Lung (tissue), 12 donors: ENCODE measurements around the gene SUPT4H1. TPM values are rescaled to one million over a fixed set of nuclear protein-coding genes. Genes with fewer than 3 reads are reported as not detected.

Experiments
- ATAC-seq: fragments of 200-7000 bp; cut with Tn5 transposase; one replicate; pipeline ENCODE4 v1.9.1; 2020; ENCODE audit warnings: moderate number of reproducible peaks; ENCODE audit not compliant: insufficient read depth, low FRiP score
- DNase-seq, 3 donors: peaks; one replicate each; pipeline ENCODE4 v3.0.0-alpha.2; 2013 to 2017
- H3K27ac ChIP-seq, 2 donors: one replicate each; pipeline ENCODE4 v1.5.1; 2013; ENCODE audit warnings: mild to moderate bottlenecking in 2 of 2, moderate library complexity in 2 of 2, control low read depth in 1 of 2, inconsistent platforms in 1 of 2, low read depth in 1 of 2, low read length in 1 of 2
- H3K27me3 ChIP-seq, 3 donors: one replicate each; pipeline ENCODE4 v1.5.1; 2013; ENCODE audit warnings: low read length in 2 of 3; ENCODE audit not compliant: control insufficient read depth in 3 of 3, insufficient read depth in 3 of 3
- H3K36me3 ChIP-seq, 4 donors: one replicate each; pipeline ENCODE4 v1.5.1; 2013; ENCODE audit warnings: low read length in 4 of 4, mild to moderate bottlenecking in 1 of 4, moderate library complexity in 1 of 4; ENCODE audit not compliant: control insufficient read depth in 4 of 4, insufficient read depth in 4 of 4
- H3K4me1 ChIP-seq, 5 donors: one replicate each; pipeline ENCODE4 v1.5.1; 2013; ENCODE audit warnings: low read length in 5 of 5, mild to moderate bottlenecking in 2 of 5, moderate library complexity in 1 of 5; ENCODE audit not compliant: control insufficient read depth in 5 of 5, insufficient read depth in 5 of 5
- H3K4me3 ChIP-seq: one replicate; pipeline ENCODE4 v1.5.1; 2013; ENCODE audit warnings: mild to moderate bottlenecking, control low read depth, moderate library complexity
- H3K9ac ChIP-seq, 2 donors: one replicate each; pipeline ENCODE4 v1.5.1; 2013; ENCODE audit warnings: low read length in 2 of 2, control low read depth in 1 of 2; ENCODE audit not compliant: insufficient read depth in 1 of 2
- H3K9me3 ChIP-seq, 4 donors: one replicate each; pipeline ENCODE4 v1.5.1; 2013; ENCODE audit warnings: low read length in 3 of 4, mild to moderate bottlenecking in 1 of 4, moderate library complexity in 1 of 4; ENCODE audit not compliant: control insufficient read depth in 4 of 4, insufficient read depth in 3 of 4
- CTCF ChIP-seq: IDR thresholded peaks from 2 replicates; pipeline ENCODE4 v1.5.1; 2012; ENCODE audit warnings: mild to moderate bottlenecking; ENCODE audit errors: control extremely low read depth, extremely low read depth
- WGBS, 2 donors: extraction: QIAGEN DNeasy Blood & Tissue Kit; methylation state at CpG; one replicate each; pipeline ENCODE4 v1.1.7; 2013; 5-methylcytosine and 5-hydroxymethylcytosine counted together
- polyA plus RNA-seq, 2 donors: library from polyadenylated mRNA; stranded (reverse); fragments of 200-250 nt; gene quantifications; one replicate each; pipeline ENCODE4 v1.2.1, GENCODE V29; 2013
- total RNA-seq, 2 donors: library from RNA; depleted of rRNA in 1 of 2; stranded (reverse); fragments of >200 nt in 1 of 2; gene quantifications; one replicate each; pipeline ENCODE4 v1.2.1, GENCODE V29; 2014 to 2021
- donor health status: control.
- donor health status: control.
- donor health status: Bipolar disorder and iron deficiency.
- donor health status: healthy.
- donor health status: DM: yes; HTN: yes; CAD: no.

Gene SUPT4H1
- total and polyA plus RNA-seq, 4 donors = 54.6 to 97.5 (median 67.4) TPM

- Histone ChIP-seq H3K4me3 (no peak overlapping the region), H3K9me3 (no peaks in the 10 kb centered on the region), H3K27ac (no peak overlapping the region), H3K9ac (no peak overlapping the region), H3K36me3 (no peaks in the 10 kb centered on the region), H3K4me1 (peaks cover 0 to 72% (median 35%) of the 10 kb centered on the region in 5 donors), H3K27me3 (no peaks in the 10 kb centered on the region)
- WGBS, 2 donors = 76 to 77% methylated on average over 4 of the region's 4 CpGs
- TF ChIP-seq CTCF = no peak
- DNase-seq (no peak), ATAC-seq (no peak)
Observed at GRCh38 chr17:58385359-58385899, 33.4 kb upstream of the SUPT4H1 start.

DNA sequence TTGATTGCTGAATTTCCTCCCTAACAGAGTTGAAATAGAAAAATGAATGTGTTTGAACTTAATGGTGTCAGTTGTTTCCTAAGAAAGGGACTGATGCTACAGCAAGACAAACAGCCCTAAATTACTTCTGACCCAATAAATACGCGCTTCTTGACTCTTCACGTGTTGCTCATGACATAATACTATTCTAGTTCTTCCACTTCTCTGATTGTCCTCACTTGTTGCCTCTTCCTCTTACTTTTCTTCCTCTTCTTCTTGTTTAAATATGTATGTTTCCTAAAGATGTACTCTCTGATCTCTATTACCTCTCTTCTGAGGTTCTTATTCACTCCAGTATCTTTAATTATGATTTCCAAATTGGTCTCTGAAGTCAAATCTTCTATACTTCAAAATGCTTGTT is 32.9 kb upstream of the SUPT4H1 start:
- WGBS, 2 donors = 47 to 56% methylated on average over 3 of the region's 3 CpGs
- ATAC-seq = no peak

DNA sequence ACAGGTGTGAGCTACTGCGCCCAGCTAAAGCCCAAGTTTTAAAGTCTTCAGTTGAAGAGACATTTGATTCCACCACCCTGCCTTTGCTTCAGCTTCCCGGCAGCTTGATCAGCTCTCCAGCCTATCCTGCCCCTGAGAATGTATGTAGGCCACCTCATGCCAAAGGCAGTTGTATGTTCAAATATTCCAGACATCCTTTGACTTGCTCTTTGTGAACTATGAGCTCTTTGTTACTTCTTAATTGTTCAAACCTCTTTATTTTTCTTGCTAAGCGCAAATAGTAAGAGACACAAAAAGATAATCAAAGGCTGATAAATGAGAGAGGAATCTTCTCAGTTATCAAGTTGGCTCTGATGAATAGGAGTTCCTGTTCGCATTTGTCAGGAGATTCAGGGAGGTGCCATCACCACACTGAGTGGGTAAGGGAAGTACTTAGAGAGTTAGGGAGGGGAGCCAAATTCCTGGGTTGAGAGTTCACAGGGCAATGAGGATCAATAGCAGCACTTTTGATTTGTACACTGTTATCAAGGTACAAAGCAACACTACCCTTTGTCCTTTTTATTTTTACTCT is 32.0 kb upstream of the SUPT4H1 start:
- DNase-seq = no peak
- Histone ChIP-seq H3K27ac (no peak overlapping the region), H3K9me3 (no peaks in the 10 kb centered on the region), H3K4me3 (no peak overlapping the region), H3K27me3 (no peaks in the 10 kb centered on the region), H3K9ac (no peak overlapping the region), H3K36me3 (peaks cover 0 to 3% (median 0%) of the 10 kb centered on the region in 4 donors), H3K4me1 (peaks cover 0 to 69% (median 32%) of the 10 kb centered on the region in 5 donors)
- no peak for TF ChIP-seq CTCF
- no peak for ATAC-seq
- WGBS, 2 donors = 78 to 81% methylated on average over 4 of the region's 4 CpGs

More for the DNA sequence above, 32.9 kb upstream of the SUPT4H1 start:
- peaks cover 0 to 72% (median 35%) of the 10 kb centered on the region in 5 donors for H3K4me1 ChIP-seq
- no peak overlapping the region for H3K9ac ChIP-seq
- H3K27me3 ChIP-seq = no peaks in the 10 kb centered on the region
- DNase-seq = no peak
- no peaks in the 10 kb centered on the region for H3K9me3 ChIP-seq
- TF ChIP-seq CTCF = no peak
- no peaks in the 10 kb centered on the region for H3K36me3 ChIP-seq
- no peak overlapping the region for H3K27ac ChIP-seq
- H3K4me3 ChIP-seq = no peak overlapping the region
